HG02973 (cell line): Measurements from ENCODE around the gene ADGRA3.

Source experiments
- ATAC-seq: cut with Tn5 transposase; IDR thresholded peaks from one replicate; pipeline ENCODE4 v1.9.1; 2021; ENCODE audit warnings: moderate library complexity; ENCODE audit not compliant: unreplicated experiment

The ADGRA3 gene, protein sequence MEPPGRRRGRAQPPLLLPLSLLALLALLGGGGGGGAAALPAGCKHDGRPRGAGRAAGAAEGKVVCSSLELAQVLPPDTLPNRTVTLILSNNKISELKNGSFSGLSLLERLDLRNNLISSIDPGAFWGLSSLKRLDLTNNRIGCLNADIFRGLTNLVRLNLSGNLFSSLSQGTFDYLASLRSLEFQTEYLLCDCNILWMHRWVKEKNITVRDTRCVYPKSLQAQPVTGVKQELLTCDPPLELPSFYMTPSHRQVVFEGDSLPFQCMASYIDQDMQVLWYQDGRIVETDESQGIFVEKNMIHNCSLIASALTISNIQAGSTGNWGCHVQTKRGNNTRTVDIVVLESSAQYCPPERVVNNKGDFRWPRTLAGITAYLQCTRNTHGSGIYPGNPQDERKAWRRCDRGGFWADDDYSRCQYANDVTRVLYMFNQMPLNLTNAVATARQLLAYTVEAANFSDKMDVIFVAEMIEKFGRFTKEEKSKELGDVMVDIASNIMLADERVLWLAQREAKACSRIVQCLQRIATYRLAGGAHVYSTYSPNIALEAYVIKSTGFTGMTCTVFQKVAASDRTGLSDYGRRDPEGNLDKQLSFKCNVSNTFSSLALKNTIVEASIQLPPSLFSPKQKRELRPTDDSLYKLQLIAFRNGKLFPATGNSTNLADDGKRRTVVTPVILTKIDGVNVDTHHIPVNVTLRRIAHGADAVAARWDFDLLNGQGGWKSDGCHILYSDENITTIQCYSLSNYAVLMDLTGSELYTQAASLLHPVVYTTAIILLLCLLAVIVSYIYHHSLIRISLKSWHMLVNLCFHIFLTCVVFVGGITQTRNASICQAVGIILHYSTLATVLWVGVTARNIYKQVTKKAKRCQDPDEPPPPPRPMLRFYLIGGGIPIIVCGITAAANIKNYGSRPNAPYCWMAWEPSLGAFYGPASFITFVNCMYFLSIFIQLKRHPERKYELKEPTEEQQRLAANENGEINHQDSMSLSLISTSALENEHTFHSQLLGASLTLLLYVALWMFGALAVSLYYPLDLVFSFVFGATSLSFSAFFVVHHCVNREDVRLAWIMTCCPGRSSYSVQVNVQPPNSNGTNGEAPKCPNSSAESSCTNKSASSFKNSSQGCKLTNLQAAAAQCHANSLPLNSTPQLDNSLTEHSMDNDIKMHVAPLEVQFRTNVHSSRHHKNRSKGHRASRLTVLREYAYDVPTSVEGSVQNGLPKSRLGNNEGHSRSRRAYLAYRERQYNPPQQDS (N-terminal part only)

DNA sequence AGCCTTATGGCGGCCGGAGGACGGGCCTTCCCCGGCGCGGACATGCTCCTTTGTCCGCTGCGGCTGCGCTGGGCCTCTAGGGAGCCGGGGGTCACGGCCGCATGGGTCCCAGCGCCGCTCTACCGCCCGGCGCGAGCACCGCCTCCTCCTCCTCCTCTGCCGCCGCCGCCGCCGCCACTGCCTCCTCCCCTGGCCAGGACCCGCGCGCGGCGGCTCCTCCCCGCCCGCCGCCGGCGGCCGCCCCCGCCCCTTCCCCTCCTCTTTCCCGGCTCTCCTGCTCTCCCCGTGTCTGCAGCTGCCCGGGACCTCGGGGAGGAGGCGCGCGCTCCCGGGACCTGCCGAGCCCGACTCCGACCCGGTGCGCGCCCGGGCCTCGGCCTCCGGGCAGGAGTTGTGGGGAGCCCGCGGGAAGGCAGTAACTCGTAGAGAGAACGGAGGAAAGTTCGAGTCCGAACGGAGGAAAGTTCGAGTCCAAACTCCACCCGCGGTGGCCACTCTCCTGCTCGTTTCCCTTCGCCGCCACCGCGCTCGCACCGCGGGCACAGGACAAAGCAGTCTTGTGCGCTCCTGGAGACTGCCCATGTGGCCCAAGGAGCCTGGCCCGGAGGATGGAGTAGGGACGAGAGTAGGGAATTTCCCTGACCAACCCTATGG is at the start of gene ADGRA3:
Gene ADGRA3, minus strand, starts transcription at position 179 of the 654 bp plus-strand sequence. CDS start 282 bp downstream, outside the sequence.
- no peak for ATAC-seq

DNA sequence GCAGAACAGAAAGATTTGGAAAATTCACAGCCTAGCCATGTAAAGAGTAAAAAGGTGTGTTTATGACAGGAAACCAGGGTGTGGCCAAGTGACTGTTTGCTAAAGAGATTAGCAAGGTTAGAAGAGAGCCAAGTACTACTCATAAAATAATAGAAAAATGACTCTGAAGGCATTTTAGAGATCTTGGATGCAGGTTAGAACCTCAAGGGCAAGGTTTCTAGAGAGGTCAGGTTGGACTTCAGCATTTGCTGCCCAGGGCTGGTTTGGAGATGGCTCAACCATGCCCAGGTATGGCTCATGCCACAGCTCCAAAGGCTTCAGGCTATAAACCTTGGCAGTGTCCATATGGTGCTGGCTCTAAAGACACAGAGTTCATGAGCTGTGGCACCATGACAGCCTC is 40.6 kb upstream of the ADGRA3 start:
- no peak for ATAC-seq

DNA sequence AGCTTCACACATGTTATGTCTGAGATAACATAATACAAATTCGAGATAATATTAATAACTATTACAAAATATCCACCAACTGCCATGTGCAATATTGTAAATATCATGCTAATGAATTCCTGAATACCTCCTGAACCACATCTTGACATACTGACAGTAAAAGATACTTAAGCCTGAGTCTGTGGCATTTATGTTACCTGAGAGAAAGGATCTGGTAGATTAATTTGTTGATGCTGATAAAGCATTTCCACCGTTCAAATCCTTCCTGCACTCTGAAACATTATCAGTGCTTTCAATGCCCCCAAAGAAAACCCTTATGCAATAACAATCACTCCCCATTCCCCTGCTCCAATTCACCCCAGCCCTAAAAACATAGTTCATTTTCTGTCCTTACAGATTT is 38.8 kb upstream of the ADGRA3 start:
- no peak for ATAC-seq

DNA sequence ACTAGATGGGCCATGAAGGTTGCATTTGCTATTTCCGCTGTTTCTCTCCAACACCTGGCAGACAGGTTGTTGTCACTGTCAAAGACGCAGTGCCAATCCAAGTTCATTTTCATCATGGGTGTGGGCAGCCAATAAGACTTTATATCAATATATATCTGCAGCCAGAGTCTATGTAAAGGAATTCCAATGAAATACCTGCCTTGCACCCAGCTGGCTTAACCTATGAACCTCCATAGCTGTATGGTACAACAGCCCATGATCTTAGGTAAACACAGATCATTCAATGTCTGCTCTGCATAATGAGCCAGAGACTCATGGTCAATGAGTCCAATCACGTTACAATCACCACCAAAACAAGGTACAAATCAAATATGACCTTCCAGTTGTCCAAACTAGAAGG is 37.7 kb upstream of the ADGRA3 start:
- ATAC-seq, result no peak

DNA sequence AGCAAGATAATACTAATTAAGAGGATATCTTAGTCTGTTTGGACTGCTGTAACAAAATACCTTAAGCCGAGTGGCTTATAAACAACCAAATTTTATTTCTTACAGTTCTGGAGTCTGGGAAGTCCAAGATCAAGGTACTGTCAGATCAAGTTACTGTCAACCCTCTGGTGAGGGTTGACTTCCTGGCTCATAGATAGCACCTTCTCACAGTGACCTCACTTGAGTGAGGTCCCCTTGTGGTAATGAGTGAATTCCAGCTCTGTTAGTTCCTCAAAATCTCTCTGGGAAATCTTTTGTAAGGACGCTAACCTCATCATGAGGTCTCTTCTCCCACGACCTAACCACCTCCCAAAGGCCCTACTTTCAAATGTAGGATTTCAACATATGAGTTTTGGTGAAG is 36.9 kb upstream of the ADGRA3 start:
- no peak for ATAC-seq

DNA sequence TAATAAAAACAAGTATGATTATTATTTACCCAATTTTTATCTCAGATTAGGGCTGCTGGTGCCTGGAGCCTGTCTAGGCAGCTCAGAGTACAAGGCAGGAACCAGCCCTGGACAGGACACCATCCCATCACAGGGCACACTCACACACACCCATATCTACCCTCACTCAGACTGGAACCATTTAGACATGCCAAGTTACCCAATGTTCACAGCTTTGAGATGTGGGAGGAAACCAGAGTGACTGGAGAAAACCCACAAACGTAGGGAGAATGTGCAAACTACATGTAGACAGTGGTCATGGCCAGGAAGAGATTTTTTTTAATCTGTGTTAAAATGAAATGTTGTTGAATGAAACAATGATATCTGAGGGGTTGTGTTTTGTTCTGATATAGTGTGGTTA is 35.7 kb upstream of the ADGRA3 start:
- ATAC-seq, result no peak

DNA sequence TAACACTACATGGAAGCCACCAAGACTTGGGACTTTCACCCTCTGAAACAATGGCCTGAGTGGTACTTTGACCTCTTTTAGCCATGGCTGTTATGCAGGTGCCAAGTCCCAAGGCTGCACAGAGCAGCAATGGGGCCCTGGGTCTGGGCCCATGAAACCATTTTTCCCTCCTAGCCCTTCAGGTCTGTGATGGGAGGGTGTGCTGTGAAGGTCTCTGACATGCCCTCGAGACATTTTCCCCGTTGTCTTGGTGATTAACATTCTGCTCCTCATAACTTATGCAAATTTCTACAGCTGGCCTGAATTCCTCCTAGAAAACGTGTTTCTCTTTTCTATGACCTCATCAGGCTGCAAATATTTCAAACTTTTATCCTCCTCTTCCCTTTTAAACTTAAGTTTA is 30.4 kb upstream of the ADGRA3 start:
- no peak for ATAC-seq

DNA sequence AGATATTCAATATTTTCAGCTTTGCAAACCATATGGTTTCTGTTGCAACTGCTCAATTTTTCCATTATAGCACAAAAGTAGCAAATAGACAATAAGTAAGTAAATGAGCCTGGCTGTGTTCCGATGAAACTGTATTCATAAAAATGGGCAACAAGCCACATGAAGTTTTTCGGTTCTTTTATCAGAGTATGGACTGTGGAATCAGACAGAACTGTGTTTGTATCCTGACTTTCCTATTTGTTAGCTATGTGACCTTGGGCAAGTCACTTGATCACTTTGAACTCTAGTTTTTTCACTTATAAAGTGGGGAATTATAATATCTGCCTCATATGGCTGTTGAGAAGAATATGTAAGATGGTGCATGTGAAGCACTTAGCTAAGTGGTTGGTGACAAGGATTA is 23.4 kb upstream of the ADGRA3 start:
- no peak for ATAC-seq

DNA sequence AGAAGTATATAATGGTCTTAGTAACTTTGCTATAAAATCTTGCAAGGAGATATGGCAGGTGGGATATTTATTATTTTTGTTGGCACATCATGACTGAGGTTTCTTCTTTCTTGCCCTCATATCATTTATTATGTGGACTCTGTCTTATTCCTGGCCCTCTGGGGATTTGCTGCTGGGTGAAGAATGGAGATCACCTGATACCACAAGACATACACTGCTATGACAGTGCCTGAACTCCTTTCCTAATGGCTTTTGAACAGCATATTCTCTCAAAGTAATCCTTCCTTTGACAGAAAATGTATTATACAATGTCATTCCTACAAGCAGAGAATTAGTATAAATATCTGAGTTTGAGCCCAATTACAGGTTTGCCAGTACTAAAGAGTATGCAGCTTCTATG is 22.0 kb upstream of the ADGRA3 start:
- no peak for ATAC-seq

DNA sequence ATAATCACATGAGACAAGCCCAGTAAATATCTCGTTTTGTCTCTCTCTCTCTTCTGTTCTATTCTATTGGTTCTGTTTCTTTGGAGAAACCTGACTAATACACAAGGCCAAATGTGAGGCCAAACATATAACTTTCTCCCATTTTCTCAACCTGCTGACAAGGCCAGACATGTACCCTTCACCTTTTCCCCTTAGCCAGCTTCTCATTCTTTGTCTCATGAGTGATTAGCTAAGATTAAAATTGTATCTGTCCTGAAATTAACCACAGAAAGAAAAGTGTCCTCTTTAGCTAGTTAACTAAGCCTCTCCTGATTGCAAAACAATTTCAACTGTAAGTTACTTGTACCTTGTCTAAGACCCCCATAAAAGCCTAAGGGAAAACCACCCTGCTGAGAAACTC is 18.5 kb upstream of the ADGRA3 start:
- no peak for ATAC-seq

DNA sequence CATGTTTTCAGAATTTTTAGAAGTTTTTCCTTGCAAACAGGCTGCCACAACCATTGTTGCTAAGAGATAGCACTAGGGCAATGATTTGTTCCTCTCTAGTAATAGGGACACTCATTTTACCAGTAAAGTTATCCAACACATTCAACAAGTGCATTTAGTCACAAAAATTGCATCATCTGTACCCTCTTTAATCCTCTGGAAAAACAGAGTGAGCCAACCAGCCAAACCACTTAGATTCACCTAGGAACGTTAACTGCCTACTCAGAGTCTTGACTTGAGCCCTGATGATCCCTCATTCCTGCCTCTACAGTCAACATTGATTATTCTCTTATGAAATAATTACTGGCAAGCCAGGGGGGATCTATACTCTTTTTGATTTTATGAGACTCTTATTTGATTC is 17.0 kb upstream of the ADGRA3 start:
- ATAC-seq, result no peak

DNA sequence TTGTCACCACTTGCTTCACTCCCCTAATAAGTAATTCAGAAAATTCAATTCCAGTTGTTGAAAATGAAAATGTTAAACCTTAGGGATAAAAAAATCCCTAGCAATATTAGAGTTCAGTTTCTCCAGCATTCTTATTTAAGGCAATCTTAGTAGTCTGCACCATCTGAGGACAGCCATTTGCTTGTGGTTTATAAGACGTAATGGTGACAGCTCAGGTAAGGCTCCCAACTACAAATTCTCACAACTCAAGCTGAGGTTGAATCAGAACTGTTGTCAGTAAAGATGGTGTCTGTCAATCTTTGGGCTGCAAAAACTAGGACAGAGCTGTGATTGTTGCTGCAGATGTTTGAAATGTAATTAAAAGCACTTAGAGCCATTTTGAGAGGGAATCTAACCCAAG is 16.3 kb upstream of the ADGRA3 start:
- ATAC-seq, result no peak

DNA sequence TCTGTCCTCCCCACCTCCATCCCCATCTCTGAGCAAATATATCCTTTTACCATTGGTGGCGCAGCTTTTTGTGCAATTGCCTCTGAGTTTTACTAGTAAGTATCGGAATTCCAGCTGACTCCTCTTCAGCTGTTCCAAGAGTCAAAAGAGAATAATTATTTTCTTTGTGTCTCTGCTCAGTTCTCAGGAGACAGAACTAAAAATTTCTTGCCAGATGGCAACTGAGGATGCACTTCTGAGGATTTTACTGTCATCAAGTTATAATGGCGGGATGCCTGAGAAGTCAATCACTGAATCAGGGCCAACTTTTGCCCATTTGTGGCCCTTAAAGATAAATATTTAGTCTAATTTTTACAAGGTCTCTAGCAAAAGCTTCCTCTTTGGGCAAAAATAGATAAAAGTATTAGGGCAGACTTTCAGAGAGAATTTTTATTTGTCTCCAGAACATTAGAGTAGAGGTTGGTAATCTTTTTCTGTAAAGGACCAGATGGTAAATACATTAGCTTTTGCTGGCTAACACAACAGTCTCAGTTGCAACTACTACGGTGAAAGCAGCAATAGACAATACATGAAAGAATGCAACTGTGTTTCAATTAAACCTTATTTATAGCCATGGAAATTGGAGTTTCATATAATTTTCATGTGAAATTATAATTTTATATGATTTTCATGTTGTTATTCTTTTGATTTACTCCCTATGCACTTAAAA is 15.6 kb upstream of the ADGRA3 start:
- ATAC-seq, result no peak

DNA sequence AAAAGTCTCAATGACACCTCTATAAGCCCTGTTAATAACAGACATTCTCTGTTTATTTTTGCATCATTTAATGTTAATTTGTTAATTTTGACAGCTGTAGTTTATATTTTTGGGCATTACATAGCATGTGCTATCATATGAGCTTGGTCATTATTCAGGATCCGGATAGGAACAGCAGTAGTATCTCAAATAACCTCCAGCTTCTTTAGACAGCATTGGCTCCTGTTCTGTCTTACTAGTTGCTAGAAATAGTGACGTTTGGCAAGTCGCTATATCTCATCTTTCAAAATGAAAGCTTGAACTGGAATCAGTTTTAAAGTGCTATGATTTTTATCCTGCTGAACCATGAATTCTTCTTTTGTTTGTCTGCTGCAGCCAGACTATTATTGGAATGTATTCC is 9.0 kb upstream of the ADGRA3 start:
- ATAC-seq, result no peak

DNA sequence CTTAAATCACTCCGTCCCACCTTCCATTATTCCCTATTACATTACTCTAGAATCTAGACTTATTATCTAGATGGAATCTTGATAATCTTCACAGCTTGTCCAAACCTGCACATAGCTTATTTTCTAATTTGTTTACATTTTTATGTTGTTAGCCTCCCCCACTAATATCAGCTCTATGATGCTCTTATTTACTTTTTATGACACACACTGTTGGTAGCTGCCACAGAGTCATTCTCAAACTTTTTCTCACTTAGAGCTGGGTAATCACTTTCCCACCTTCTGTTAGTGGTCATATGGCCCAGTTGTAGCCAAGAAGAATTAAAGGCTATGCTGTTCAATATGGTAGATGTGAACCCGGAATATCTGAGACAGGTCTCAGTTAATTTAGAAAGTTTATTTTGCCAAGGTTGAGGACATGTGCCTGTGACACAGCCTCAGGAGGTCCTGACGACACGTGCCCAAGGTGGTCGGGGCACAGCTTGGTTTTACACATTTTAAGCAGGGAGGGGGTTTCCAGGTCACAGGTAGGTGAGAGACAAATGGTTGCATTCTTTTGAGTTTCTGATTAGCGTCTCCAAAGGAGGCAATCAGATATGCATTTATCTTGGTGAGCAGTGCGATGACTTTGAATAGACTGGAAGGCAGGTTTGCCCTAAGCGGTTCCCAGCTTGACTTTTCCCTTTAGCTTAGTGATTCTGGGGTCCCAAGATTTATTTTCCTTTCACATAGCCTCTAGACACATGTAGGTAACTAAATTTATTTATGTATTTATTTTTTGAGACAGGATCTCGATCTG is 7.0 kb upstream of the ADGRA3 start:
- no peak for ATAC-seq

DNA sequence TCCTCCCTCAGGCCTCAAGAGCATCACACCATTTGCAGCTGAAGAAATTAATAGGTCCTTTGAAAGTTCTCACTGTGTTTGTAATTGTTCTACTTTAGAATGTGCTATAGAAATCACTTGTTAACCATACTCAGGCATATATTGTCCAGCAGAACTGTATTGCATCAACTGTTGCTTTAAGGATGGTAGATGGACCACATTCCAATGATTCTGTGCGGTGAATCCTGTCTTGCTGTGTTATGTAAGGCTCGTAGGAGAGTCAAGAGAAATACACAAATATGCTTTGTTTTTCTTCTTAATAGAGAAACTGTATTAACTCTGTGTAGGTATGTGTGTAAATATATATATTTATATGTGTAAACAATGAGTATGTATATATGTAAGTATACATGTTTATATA is 6.3 kb upstream of the ADGRA3 start:
- ATAC-seq, result no peak

DNA sequence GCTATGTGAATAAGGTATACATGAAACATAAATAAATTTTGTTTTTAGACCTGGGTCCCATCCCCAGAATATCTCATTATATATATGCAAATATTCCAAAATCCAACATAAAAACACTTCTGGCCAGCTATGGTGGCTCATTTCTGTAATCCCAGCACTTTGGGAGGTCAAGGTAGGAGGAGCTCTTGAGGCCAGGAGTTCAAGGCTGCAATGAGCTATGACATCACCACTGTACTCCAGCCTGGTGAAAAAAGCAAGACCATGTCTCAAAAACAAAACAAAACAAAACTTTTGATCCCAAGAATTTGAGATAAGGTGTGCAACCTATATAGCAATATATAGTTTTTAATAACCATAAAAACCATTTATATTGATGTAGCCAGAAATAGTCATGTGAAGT is 5.4 kb upstream of the ADGRA3 start:
- ATAC-seq, result no peak

DNA sequence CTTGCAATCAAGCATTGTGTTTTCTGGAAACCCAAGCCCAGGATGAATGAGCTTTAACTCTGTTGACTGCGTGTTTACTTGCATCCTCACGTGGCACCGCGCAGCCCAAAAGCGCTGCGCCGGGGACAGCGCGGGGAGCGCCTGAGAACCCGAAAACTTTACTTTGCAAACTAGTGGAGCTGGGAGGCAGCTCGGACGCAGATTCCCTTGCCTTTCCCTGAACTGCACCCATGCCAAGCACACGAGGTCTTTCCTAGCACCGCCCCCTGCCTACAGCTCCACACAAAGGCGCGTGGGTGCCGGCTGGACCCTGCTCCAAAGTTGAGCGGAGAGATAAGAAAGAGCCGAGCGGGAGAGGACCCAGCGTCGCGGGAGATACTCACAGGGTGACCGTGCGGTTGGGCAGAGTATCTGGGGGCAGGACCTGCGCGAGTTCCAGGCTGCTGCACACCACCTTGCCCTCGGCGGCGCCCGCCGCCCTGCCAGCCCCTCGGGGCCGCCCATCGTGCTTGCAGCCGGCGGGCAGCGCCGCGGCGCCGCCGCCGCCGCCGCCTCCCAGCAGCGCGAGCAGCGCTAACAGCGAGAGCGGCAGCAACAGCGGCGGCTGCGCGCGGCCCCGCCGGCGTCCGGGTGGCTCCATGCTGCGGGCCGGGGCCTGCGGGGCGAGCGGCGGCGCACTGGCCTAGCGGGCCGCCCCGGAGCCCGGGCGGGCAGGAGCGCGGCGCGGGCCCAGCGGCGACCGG is 550 bp downstream of the ADGRA3 start:
- no peak for ATAC-seq

DNA sequence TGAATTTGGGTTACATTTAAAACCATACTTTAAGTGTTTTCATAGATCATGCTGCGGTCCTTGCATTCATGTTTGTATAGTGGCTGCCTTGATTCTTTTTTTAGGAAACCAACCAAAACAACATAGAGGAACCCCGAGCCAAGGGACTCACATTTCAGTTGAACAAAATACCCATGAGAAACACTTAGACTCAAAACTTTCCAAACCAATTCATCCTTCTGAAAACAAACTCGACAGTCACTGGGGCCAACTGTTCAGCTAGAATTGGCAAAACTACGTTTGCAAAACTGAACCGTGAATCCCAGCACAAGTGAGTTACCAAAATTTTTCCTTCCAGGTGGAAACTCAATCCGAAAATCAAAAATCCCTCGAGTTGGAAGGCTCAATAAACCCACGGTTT is 1.4 kb downstream of the ADGRA3 start:
- ATAC-seq, result no peak
